HG02763 (cell line): ENCODE results near the gene CSMD2.

ENCODE experiments used
- ATAC-seq: cut with Tn5 transposase; IDR thresholded peaks from one replicate; pipeline ENCODE4 v1.9.1; 2021; ENCODE audit warnings: mild to moderate bottlenecking, moderate library complexity; ENCODE audit not compliant: unreplicated experiment

Gene CSMD2

DNA sequence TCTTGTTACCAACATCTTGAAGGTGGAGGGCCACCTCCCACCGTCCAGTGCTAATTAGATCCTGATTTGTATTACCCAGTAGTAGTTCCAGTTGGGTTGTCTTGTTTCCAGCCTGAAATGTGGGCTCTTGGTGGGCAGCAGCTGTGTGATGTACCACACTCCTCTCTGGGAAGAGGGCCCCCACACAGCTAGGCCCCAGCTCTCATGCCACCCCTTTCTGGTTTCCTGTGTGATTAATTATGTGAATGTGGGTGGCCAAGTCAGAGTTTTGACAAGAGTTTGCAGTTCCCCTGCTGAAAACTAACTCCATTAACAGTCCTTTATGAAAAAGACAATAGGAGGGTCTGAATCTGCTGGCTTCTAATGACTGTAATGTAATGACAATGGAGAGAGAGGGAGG is 297.3 kb downstream of the CSMD2 start:
- ATAC-seq: no peak

GRCh38 chr1:33866281-33866680 is 298.7 kb downstream of the CSMD2 start:
- no peak for ATAC-seq

- no peak for ATAC-seq
Observed at GRCh38 chr1:33864460-33865389, 300.3 kb downstream of the CSMD2 start.

DNA sequence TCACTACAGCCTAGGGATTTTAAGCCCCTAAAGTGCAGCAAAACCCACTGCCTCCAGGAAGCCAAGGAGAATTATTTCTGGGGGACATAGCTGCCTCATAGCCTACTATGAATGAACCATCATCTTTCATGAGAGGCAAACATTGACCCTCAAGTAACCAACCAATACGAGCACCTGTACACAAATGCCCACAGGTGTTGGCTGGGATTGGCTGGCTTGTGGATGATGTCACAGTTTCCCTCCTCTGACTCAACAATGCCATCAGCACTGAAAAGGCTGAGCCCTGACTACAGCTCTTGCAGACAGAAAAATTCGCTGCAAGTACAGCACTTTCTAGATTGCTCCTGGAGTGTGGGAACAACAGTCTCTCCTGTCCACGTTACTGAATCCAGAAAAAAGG is 301.3 kb downstream of the CSMD2 start, which contains the start of gene HMGB4:
HMGB4 (plus strand) TSS at position 301 of the 400 bp plus-strand sequence. CDS start 113 bp downstream, outside the sequence.
- ATAC-seq: no peak

DNA sequence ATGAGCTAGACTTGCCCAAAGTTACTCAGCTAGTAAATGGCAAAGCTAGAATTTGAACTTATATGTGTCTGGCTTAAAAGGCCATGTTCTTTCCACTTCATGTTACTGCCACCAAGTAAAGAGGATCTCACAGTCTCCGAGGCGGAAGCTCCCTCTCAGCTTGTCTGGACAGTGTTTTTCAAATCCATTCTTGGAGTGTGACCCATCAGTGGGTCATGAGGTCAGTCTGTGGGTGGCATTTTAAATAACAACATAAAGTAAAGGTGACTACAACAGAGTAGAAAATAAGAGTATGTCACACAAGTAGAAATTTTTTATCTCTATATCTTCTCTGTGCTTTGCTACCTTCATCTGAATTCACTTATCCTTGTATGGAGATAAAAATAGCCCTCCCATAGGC is 304.4 kb downstream of the CSMD2 start:
- ATAC-seq: no peak

DNA sequence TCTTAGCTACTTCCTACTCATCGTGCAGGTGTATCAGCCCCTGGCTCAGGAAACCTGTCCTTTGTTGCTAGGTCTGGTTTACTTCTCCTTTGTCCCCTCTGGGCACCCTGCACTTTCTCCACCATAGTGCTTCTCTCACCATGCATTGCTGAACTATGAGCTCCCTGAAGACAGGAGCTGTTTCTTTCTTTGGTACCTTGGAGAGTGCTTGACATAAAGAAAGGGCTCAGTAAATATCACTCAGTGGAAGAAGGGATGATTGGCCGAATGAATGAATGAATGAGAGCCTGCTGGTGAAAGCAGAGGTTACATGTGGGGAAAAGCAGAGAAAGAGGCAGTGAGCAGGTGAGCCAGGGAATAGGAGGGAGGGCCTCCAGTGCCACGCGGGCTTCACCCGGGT is 310.9 kb downstream of the CSMD2 start:
- no peak for ATAC-seq

DNA sequence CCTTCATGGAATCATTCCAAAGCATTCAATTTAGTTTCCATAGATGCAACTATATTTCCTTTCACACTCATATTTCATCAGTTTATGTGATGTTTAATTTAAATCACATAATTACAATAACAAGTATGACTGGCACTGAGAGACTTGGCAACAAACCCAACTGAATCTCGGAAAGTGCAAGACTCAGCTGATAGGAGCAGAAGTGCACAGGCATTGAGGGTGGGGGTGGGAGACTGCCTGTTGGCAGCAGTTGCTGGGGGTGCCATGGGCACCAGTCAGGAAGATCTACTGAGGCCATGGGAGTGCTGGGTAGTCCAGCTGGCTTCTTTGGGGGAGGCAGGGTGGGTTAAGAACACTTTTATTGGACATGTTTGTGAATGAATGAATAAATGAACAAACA is 311.6 kb downstream of the CSMD2 start:
- ATAC-seq: no peak

GRCh38 chr1:33852711-33853110 is 312.3 kb downstream of the CSMD2 start:
- no peak for ATAC-seq

DNA sequence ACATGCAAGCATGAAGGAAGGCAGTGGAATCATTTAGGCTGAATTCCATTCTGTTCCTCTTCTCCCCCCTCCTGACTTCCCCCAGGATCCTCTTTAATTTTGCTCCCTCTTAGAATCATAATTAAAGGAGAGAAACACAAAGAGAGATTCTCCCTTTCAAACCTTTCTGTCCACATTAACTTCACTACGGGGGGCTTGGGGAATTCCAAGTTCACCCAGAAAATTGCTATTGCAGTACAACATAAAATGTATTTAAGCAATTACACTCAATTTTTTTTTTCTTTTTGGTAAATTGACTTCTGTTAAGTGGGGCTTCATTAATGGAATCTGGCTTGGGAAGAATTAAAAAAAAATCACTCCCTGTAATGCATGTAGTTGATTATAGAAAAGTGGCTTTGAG is 314.5 kb downstream of the CSMD2 start:
- no peak for ATAC-seq

GRCh38 chr1:33849211-33849610 is 315.8 kb downstream of the CSMD2 start:
- no peak for ATAC-seq

- no peak for ATAC-seq
Observed at GRCh38 chr1:33848205-33848937, 316.7 kb downstream of the CSMD2 start.

DNA sequence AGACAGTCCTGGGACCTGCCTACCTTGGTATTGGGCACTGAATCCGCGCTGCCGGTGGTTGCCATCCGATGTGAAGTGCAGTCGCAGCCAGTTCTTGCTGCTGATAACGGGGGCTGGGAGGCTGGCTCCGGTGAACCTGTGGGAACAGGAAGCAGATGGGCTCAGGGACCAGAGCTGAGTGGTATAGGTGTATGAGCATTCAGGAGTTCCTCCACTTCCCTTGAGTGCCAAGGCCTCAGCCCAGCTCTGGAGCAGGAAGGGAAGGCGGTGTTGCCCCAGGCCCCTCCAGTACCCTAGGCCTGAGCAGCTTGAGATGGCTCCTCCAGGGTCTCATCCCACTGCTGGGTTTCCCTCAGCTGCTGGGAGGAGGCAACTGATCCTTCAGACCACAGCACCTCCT is 318.2 kb downstream of the CSMD2 start:
- no peak for ATAC-seq

GRCh38 chr1:33844166-33844565 is 320.9 kb downstream of the CSMD2 start:
- no peak for ATAC-seq

DNA sequence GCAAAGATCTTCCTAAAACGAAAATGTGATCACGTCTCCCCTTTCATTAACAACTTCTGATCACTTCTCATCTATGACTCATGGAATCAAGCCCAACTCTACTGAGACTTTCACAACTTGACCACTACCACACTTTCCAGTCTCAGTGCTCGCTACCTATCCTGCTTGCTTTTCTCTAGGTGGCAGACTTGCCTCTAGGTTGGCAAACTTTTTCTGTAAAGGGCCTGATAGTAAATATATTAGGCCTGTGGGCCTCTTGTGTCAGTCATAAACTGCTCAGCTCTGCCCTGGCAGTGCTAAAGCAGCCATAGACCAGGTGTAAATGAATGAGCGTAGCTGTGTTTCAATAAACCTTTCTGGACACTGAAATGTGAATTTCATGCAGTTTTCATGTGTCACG is 322.7 kb downstream of the CSMD2 start:
- no peak for ATAC-seq

GRCh38 chr1:33841494-33841893 is 323.5 kb downstream of the CSMD2 start:
- ATAC-seq: no peak

- no peak for ATAC-seq
Observed at GRCh38 chr1:33837635-33838034, 327.4 kb downstream of the CSMD2 start.

DNA sequence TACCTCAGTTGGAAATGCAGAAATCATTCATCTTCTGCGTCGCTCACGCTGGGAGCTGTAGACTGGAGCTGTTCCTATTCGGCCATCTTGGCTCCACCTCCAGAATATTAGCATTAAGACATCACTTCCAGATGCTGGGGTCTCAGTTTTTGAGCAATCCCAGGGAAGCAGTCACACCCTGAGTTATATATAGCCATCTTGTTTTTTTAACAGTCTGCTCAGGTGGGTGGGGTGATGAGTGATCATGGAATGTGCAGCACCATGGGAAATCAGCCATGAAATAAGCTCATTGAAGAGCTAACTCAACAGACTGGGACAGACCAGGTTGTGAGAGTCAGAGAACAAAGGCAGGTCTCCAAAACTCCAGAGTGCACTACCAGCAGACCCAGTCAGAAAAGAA is 328.1 kb downstream of the CSMD2 start:
- ATAC-seq: no peak

GRCh38 chr1:33828654-33829053 is 336.4 kb downstream of the CSMD2 start:
- no peak for ATAC-seq

GRCh38 chr1:33828059-33828458 is 337.0 kb downstream of the CSMD2 start:
- no peak for ATAC-seq

GRCh38 chr1:33826711-33827110 is 338.3 kb downstream of the CSMD2 start:
- ATAC-seq: no peak

- no peak for ATAC-seq
Observed at GRCh38 chr1:33826311-33826710, 338.7 kb downstream of the CSMD2 start.

- ATAC-seq: no peak
Observed at GRCh38 chr1:33825506-33825905, 339.5 kb downstream of the CSMD2 start.
